HG02943 (cell line): ENCODE results near the gene CKM.
"Not testable (repeated sequence)": the region's sequence is repeated elsewhere in the genome, so short reads cannot be mapped to it uniquely, and the experiment has no call there.

Experiments used
- ATAC-seq: cut with Tn5 transposase; IDR thresholded peaks from one replicate; pipeline ENCODE4 v1.9.1; 2021; ENCODE audit warnings: mild to moderate bottlenecking, low read depth, moderate library complexity; ENCODE audit not compliant: unreplicated experiment

Gene CKM

DNA sequence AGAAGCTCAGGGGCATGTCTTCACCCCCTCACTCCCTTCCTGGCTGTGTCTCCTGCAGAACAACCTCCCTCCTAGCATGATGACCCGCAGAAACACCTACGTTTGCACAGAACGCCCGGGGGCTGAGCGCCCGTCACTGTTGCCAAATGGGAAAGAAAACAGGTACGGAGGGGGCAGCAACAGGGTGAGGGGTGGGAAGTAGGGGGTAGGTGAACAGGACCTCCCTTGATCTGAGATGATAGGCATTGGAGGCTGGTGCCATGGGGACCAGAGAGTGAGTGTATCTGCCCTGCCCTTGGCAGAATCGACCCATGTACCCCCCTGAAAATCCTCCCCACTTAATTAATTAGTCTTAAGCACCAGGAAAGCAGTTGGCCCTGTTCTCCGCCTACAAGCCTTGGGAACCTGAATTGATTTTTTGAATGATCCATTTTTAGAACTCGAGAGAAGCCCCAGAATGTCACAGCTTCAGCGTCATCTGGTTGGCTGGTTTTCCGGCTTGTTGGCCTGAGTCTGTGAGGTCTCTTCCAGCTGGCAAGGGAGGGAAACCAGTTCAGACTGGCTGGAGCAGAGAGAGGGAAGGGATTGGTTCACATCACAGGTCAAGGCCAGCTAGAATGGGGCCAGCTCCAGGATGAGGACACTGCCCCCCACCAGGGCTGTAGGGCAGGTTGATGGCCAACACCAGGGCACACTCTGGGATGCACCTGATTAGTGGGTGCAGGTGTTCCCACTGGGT is 28.2 kb downstream of the CKM start:
- no peak for ATAC-seq

DNA sequence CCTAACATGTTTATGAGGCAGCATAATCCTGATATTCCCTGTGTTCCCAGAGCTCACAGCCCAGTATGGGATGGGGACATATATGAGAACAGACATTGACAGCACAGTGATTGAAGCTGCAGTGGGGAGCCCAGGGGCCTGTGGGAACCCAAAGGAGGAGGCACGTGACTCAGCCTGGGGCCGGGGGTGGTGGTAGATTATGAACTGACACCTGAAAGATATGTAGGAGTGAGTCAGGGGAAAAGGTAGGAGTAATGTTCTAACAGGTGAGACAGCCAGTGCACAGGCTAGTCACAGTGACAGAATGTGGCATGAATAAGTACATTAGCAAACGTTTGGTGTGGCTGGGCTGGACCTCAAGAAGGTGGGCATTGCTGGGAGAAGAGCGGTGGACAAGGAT is 29.0 kb downstream of the CKM start:
- no peak for ATAC-seq

DNA sequence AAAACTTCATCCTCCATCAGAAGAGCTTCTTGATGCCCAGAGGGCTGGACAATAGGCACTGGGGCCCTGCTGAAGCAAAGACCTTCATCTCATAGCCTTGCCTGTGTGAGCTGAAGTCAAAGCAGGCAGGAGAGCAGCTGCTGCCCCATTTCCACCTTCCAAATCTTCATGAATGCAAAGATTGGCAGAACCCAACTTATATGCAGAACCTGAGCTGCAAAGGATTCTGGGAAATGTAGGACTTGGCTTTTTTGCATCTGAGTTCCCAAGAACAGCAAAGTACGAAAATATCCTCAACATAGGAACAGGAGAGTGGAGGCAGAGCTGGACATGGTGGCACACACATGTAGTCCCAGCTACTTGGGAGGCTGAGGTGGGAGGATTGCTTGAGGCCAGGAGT is 30.8 kb downstream of the CKM start:
- no peak for ATAC-seq

DNA sequence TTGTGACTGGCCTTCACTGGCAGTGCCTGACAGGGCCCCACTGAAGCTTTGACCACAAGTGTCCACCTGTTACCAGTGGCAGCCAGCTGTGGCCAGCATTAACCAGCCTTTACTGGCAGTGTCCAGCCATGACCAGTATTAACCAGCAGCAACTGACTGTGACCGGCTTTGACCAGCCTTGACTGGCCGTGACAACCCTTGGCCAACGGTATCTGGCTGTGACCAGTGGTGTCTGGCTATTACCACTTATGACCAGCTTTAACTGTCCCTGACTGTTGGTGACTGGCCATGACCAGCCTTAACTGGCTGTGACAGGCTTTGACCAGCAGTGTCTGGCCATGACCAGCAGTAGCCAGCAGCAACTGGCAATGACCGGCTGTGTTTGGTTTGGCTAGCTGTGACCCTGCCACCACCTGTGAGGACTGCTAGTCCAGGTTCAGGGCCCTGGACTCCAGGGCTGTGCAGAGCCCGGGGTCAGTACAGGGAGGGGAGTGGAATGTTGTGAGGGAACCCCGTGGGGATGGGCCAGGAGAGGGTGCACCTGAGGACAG is 32.2 kb downstream of the CKM start:
- ATAC-seq, result no peak

DNA sequence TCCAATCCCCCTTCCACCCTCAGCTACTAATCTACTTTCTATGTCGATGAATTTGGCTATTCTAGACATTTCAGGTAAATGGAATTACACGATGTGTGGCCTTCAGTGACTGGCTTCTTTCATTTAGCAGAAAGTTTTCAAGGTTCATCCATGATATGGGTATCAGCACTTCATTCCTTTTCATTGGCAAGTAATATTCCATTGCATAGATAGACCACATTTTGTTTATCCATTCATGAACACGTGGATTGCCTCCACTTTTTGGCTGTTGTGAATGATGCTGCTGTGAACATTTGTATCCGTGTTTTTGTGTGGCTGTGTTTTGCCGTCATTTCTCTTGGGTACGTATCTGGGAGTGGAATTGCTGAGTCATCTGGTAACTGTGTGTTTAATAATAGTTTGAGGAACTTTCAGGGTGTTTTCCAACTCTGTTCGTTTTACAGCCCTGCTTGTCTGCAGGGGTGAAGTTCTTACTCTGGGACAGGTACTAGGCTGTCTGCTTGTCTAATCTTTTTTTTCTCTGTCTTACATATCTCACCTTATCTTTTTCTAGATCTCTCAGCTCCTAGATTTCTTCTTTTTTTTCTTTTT is 39.1 kb downstream of the CKM start:
- no peak for ATAC-seq

DNA sequence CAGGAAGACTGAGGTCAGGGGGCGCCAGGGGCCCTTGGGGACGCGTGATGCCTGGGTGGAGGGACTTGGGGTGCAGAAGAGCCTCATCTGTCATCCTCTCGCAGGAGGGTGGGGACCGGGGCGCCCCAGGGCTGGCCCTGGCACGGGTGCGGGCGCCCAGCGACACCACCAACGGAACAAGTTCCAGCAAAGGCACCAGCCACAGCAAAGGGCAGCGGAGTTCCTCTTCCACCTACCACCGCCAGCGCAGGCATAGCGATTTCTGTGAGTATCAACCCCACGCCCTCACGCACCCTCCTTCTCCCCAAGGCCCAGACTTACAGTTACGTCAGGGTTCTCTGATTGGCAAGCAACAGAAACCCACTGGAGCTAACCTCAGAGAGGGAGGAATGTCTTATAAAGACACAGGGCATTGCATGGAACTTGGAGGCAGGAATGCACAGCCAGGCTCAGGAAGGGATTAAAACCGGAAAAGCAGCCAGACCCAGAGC is 42.2 kb downstream of the CKM start:
- ATAC-seq, result no peak

DNA sequence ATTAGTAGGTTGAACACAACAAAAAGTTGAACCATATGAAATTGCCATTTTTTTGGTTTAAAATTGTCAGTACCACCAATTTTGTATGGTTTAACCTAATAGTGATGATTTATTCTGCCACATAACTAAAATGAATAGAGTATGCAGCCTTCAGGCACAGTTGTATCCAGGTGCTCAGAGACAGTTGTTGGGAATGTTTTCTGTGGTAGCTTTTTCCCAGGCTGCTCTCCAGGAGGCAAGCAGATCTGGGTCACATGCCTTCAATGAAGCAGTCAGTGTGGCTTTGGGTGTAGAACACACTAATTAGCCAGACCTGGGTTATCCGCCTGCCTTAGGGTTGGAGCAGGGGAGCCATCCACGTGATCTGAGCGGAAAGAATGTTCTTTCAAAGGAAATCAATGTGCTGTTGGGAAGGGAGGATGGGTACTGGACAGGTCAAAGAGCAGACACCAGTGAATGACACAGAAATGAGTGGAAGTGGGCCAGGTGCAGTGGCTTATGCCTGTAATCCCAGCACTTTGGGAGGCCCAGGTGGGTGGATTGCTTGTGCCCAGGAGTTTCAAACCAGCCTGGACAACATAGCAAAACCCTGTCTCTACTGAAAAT is 43.0 kb downstream of the CKM start:
- ATAC-seq, result no peak

DNA sequence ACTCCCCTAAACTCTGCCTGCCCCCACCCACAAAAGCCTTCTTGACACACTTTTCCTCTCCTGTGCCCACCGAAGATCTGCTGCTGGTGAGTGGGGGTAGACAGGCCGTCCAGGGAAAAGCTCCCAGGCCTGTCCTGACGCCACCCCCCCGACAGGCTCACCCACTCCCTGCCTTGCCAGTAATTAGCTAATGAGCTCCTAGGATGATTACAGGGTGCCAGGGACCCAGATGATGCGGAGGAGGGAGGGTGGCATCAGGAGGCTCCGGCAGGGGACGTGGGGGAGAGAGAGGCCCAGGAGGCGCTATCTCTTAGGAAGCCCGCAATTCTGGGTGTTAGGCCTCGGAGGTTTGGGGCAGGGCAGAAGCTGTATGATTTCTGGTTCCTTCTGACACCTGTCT is 44.6 kb downstream of the CKM start:
- no peak for ATAC-seq

DNA sequence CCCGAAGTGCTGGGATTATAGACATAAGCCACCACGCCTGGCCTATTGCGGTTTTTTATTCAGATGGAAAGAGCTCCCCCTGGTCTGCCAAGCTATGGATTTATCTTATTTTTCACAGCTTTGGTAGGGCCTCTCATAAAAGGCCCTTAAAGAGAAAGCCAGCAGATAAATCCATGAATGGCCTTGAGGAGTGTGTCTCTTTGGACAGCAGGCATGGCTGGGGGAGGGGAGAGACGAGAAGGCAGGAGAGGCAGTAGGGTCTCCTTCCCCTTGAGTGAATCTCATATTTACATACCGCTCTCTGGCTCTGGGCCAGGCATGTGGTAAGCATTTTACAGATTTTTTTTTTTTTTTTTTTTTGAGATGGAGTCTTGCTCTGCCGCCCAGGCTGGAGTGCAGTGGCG is 46.4 kb downstream of the CKM start:
- ATAC-seq, result no peak

DNA sequence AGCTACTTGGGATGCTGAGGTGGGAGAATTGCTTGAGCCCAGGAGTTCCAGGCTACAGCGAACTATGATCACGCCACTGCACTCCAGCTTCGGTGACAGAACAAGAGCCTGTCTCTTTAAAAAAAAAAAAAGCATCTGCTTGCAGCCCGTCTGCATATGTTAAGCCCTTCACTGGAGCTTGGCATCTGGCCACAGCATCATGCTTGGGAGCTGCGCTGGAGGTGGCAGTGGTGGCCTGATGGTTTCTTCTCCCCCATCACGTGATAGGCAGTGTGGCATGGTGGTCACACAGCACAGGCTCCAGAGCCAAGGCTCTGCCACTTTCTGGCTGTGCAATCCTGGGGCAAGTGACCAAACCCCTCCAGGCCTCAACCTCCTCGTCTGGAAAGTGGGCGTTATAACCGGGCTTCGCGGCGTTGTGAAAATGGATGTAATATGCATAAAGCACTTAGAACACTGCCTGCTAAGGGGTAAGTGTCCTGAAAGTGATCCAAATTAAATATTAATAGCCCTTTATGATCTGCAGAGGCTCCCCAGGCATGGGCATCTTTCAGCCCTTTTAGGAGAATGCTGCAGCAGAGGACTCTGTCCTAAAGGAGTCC is 47.2 kb downstream of the CKM start:
- ATAC-seq, result no peak

DNA sequence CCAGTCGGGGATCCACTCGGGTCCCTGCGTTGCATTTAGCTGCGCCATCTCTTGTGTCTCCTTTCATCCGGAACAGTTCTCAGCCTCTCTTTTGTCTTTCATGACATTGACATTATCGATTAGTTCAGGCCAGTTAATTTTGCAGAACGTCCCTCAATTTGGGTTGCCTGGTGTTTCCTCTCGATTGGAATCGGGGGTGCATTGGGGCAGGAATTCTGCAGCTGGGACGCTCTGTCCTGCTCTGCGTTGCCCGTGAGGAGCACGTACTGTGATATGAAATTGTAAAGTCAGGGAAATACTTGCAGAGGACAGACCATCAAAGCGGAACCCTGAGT is 49.2 kb downstream of the CKM start:
- no peak for ATAC-seq

DNA sequence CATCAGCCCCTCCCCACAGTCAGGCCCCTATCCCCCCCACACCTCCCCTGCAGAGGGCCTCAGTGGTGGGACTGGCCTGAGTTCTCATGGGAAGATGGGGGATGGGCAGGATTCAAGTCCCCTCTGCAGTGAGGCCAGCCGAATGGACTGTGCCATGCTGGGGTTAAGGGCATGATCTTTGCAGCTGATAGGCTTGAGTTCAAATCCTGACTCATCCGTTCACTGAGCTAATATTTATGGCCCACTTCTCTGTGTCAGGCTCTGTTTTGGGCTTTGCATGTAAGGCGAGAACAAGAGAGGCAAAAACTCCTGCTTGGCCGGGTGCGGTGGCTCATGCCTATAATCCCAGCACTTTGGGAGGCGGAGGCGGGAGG is 51.0 kb downstream of the CKM start:
- no peak for ATAC-seq

DNA sequence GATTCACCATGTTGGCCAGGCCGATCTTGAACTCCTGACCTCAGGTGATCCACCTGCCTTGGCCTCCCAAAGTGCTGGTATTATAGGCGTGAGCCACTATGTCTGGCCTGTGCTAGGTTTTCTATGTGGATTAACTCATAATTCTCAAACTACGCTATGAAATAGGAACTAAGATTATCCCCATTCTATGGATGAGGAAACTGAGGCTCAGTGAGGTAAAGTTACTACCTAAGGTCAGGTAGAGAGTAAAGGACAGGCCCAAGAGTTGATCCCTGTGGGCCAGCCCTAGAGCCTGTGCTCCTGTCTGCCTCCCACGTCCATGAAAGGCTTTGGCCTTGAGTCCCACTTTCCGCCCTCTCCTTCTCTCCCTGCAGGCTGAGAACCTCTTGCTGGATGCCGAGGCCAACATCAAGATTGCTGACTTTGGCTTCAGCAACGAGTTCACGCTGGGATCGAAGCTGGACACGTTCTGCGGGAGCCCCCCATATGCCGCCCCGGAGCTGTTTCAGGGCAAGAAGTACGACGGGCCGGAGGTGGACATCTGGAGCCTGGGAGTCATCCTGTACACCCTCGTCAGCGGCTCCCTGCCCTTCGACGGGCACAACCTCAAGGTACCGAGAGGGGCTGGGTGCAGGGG is 51.5 kb downstream of the CKM start:
- no peak for ATAC-seq

DNA sequence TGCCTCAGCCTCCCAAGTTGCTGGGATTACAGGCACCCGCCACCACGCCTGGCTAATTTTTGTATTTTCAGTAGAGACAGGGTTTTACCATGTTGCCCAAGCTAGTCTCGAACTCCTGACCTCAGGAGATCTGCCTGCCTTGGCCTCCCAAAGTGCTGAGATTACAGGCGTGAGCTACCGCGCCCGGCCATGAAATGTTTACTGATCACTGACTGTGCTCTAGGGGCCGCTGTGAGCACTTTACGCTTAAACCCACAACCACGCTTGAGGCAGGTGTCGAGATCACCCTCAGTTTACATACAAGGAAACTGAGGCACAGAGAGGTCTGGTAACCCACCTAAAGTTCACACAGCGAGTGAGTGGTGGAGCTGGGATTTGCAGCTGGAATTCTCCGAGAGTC is 52.7 kb downstream of the CKM start:
- not testable (repeated sequence) for ATAC-seq

DNA sequence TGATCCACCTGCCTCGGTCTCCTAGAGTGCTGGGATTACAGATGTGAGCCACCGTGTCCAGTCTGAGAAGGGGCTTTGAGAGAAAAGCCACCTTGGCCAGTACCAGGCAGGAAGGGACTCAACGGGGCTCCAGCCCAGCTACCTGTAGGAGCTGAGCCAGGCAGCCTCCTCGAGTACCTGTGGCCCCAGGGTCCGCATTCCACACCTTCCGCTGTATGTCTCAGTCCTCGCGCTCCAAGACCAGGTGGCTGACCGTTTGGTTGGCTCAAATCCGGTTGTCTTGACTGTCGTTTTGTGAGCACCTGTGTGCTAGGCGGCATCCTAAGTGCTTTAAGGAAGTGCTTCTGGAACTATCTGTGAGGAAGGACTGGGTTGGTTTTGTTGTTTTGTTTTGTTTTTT is 55.4 kb downstream of the CKM start:
- no peak for ATAC-seq

DNA sequence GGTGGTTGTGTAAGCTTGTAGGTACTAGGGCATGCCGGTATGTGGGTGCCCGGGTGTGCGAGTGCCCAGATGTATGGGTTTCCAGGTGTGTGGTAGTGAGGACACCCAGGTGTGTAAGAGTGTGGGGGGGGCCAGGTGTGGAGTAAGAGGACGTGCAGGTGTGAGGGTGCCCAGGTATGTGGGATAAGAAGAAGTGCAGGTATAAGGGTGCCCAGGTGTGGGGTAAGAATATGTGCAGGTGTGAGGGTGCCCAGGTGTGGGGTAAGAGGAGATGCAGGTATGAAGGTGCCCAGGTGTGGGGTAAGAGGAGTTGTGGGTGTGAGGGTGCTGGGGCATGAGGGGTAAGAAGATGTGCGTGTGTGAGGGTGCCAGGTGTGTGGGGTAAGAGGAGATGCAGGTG is 57.3 kb downstream of the CKM start:
- no peak for ATAC-seq

DNA sequence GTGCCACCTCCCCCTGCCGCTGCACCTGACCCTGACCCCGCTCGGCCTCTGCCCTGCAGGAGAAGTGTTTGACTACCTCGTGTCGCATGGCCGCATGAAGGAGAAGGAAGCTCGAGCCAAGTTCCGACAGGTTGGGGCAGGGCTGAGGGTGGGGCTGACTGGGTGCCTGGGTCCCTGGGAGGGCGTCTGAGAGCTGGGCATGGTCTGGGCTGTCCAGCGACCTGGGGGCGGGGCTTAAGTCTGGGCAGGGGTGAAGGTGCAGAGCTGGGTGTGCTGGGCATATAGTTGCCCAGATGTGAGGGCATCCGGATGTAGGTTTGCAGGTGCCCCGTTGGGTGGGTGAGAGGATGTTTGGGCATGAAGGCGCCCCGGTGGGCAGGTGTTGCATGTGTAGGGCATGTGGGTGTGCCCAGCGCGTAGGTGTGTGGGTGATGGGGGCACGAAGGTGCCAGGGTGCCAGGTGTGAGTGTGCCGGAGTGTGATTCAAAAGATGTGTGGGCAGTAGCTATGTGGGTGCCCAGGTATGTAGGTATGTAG is 57.8 kb downstream of the CKM start:
- ATAC-seq, result no peak

DNA sequence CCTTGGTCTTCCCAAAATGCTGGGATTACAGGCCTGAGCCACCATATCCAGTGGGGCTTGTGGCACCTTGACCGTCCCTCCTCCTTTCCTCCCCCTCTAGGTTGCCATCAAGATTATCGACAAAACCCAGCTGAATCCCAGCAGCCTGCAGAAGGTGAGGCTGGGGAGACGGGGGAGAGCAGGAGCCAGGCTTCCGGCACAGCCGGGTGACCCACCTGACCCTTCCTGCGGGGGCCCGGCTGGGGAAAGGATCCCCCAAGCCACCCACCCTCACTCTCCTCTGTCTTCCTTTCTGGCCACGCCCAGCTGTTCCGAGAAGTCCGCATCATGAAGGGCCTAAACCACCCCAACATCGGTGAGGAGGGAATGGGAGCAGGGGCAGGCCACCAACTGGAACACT is 59.7 kb downstream of the CKM start:
- ATAC-seq, result no peak

DNA sequence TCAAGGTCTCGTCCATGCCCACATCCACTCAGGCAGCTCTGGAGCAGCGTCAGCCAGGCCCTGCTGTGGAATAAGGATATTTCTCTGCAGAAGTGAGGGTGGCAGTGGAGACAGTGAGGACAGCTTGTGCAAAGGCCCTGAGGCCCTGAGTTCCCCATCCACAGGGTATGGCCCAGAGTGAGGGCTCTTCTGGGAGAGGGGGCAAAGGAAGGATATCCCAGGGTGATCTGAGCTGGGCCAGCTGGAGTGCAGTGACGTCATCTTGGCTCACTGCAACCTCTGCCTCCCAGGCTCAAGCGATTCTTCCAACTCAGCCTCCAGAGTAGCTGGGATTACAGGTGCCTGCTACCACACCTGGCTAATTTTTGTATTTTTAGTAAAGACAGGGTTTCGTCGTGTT is 60.1 kb downstream of the CKM start:
- no peak for ATAC-seq

DNA sequence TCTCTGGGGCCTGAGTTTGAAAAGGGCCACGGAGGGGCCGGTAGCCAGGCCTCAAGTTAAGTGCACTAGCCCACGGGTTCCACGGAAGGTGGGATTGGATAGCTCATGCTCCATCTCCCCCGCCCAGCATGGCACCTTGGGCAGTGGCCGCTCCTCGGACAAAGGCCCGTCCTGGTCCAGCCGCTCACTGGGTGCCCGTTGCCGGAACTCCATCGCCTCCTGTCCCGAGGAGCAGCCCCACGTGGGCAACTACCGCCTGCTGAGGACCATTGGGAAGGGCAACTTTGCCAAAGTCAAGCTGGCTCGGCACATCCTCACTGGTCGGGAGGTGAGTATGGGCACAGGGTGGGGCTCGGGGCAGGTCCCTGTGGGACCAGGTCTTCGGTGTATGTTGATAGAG is 63.8 kb downstream of the CKM start:
- ATAC-seq, result no peak

DNA sequence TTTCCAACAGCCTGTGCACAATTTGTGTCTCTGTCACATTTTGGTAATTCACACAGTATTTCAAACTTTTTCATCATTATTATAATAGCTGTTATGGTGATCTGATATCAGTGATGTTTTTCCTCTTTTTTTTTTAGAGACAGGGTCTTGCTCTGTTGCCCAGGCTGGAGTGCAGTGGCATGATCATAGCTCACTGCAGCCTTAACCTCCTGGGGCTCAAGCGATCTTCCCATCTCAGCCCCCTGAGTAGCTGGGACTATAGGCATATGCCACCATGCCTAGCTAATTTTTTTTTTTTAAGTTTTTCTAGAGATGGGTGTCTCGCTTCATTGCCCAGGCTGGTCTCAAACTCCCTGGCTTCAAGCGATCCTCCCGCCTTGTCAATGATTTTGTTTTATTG is 65.8 kb downstream of the CKM start:
- no peak for ATAC-seq
